GM13976 (cell line): ENCODE data around the gene EXOC4.

Source experiments
- DNase-seq: peaks from one replicate; pipeline ENCODE4 v3.0.0; 2012; ENCODE audit warnings: low spot score
- in situ Hi-C: fragments of 300-500 bp; cut with MboI; formaldehyde crosslinking; loops from one replicate; pipeline ENCODE4 v1.12.0; 2022; ENCODE audit warnings: low sequenced_read_pairs, mixed read lengths, inconsistent platforms; ENCODE audit not compliant: unreplicated experiment
- TF ChIP-seq, protein P1 (sequence below): IDR thresholded peaks from 2 replicates; pipeline ENCODE4 v1.5.1; 2012; ENCODE audit warnings: borderline replicate concordance, mild to moderate bottlenecking; ENCODE audit not compliant: insufficient read depth; ENCODE audit errors: extremely low read depth, missing control alignments, control extremely low read depth

Gene EXOC4

DNA sequence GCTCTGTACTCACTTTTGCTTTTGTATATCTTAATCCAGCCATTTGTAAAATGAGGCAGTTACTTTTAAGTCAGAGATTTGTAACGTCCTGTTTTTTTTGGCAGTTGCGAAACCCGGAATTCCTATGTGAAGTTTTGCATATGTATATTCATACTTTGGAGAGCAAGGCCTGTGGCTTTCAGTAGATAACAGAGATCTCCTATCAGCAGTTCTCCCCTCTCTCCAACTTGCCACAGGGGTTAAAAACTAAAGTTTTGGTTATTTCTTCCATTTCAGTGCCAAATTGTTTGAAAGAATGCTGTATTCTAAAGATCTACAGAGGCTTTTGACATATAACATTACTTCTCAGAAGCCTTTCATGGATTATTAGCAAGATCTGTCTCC lies 102.4 kb downstream of the EXOC4 start:
- in situ Hi-C loops: no loop called here
- no peak for DNase-seq
- TF ChIP-seq, protein P1, sequence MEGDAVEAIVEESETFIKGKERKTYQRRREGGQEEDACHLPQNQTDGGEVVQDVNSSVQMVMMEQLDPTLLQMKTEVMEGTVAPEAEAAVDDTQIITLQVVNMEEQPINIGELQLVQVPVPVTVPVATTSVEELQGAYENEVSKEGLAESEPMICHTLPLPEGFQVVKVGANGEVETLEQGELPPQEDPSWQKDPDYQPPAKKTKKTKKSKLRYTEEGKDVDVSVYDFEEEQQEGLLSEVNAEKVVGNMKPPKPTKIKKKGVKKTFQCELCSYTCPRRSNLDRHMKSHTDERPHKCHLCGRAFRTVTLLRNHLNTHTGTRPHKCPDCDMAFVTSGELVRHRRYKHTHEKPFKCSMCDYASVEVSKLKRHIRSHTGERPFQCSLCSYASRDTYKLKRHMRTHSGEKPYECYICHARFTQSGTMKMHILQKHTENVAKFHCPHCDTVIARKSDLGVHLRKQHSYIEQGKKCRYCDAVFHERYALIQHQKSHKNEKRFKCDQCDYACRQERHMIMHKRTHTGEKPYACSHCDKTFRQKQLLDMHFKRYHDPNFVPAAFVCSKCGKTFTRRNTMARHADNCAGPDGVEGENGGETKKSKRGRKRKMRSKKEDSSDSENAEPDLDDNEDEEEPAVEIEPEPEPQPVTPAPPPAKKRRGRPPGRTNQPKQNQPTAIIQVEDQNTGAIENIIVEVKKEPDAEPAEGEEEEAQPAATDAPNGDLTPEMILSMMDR: no peak

DNA sequence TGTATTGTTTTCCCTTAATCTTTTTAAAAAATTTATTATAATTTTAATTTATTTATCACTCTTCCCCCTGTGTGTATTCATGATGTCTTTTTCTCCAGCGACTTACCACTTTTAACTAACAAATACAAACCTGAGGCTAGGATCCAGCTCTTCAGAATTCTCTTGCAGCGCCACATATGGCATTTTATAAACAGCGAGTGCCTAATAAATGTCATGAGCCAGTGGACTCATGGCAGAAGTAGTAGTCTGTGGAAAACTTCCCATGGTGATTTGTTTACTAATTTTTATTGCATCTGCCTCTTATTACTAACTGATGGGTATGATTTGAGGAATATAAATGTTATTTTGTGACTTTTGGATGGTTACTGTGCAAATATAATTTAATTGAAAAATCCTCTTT lies 102.9 kb downstream of the EXOC4 start:
- in situ Hi-C loops: no loop called here
- TF ChIP-seq, protein P1: no peak
- no peak for DNase-seq

DNA sequence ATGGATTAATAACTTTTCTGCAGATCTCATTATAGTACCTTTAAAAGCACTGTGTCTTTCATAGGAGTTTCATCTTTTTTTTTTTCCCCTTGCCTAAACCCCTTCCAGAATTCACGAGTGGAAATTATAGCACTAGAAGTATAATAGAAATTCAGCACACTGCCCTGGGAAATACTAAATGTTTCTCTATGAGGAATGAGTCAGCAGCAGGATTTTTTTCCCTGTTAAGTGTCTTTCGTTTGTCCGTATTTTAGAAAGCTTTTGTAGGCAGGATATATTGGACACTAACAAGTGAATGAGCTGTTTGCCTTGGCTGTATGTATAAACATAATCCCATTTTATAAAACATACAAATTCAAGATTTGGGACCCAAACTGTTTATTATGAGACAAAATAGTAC lies 105.8 kb downstream of the EXOC4 start:
- TF ChIP-seq, protein P1: no peak
- DNase-seq: no peak
- in situ Hi-C loops: no loop called here

DNA sequence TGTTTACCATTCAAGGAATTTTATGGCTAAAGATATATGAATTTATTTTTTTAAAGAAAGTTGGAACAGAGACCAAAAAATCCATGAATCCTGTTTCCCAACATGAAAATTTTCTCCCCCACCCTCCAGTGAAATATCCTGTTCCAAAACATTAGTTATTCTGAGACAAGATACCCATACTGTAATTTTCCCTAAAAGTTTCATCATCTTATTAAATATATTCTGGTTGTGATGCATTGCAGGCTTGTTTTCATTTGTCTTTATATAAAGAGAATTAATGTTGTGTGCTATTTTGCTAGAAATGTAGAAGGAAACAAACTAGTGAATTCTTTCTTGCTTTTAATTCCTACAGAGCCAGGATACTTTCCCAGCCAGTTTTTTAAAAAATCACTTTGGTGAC lies 106.6 kb downstream of the EXOC4 start:
- TF ChIP-seq, protein P1: no peak
- no peak for DNase-seq
- in situ Hi-C loops: no loop called here

DNA sequence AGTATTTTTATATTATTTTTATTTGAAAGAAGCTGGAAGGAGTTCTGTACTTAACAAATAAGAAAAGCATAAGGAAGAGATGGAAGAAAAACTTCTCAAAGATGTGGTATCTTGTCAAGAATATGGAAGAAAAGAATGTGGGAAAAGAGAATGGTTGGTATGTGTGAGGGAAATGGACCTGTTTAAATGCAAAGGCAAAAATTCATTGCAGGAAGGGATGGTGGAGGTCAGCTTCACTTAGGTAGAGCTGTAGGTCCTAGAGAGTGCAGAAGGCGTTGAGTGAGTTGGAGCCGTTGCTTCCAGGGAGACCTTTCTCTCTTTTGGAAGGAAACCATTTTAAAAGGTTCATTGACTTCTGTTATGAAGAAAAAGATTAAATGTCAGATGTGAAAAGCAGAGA lies 107.3 kb downstream of the EXOC4 start:
- in situ Hi-C loops: no loop called here
- DNase-seq: no peak
- TF ChIP-seq, protein P1: no peak

DNA sequence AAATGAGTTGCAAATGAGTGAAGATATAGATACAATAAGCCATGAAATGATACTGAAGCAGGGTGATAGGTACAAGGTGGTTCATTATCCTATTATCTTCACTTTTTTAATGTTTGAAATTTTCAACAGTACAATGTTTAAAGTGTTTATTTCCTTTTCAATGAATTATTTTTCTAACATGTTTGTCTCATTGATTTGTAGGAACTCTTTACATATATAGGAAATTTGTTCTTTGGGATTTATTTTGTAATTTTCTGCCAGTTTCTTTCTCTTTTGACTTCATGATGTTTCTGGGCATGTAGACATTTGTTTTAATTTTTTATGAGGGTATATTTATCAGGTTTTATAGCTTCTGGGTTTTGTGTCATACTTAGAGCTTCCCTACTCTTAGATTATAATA lies 108.9 kb downstream of the EXOC4 start:
- TF ChIP-seq, protein P1: no peak
- in situ Hi-C loops: no loop called here
- no peak for DNase-seq
